A549 (cell line): ENCODE data around the gene GNB1. TPM values are rescaled to one million over a fixed set of nuclear protein-coding genes. Genes with fewer than 3 reads are reported as not detected.

Source experiments
- ATAC-seq, 2 experiments: fragments of 200-7000 bp in 1 of 2; fragments of >200 bp in 1 of 2; cut with Nextera tagmentation in 1 of 2; cut with Tn5 transposase in 1 of 2; 3 replicates each; pipeline versions ENCODE4 v1.8.0 to v1.9.1; 2018 to 2020; ENCODE audit warnings: mild to moderate bottlenecking in 1 of 2, moderate library complexity in 1 of 2
- CTCF ChIA-PET: fragments of 300-600 bp; sonication (Branson Sonifier 250); formaldehyde crosslinking; extraction: SDS; loops from one replicate; lab custom pipeline; 2021; ENCODE audit warnings: antibody characterized with exemption, inconsistent platforms; lab: Yijun Ruan, JAX
- POLR2A ChIA-PET: fragments of 350-600 bp; formaldehyde crosslinking; extraction: SDS; loops from one replicate; lab custom pipeline; 2021; ENCODE audit warnings: antibody characterized with exemption, inconsistent platforms; lab: Yijun Ruan, JAX
- DNase-seq, 2 experiments: peaks; one replicate each; pipeline versions ENCODE4 v3.0.0 to v3.0.0-alpha.2; 2011 to 2016; ENCODE audit warnings: low read depth in 1 of 2, low spot score in 1 of 2
- FAIRE-seq: peaks from 2 replicates; lab custom pipeline; 2011; peaks lifted over from hg19 to GRCh38; lab: Jason Lieb, UNC
- H3K27ac ChIP-seq, 2 experiments: fragments of >200 bp; sonication (Bioruptor Twin); formaldehyde crosslinking; 3 replicates each; pipeline ENCODE4 v1.5.1; 2016 to 2017
- H3K4me1 ChIP-seq: fragments of >200 bp; sonication (Bioruptor Twin); formaldehyde crosslinking; 3 replicates; pipeline ENCODE4 v1.6.1; 2016
- H3K4me2 ChIP-seq: fragments of >200 bp; sonication (Bioruptor Twin); formaldehyde crosslinking; 3 replicates; pipeline ENCODE4 v1.6.1; 2016
- H3K4me3 ChIP-seq: fragments of >200 bp; sonication (Bioruptor Twin); formaldehyde crosslinking; 3 replicates; pipeline ENCODE4 v1.5.1; 2016
- H3K9me3 ChIP-seq: fragments of >200 bp; sonication (Bioruptor Twin); formaldehyde crosslinking; 3 replicates; pipeline ENCODE4 v1.6.1; 2016
- ATOH8 ChIP-seq: fragments of 250-450 bp; sonication (Bioruptor Pico); IDR thresholded peaks from 2 replicates; pipeline ENCODE4 v1.5.0; 2020; ENCODE audit warnings: low read depth, mild to moderate bottlenecking, moderate library complexity
- BCL3 ChIP-seq: fragments of >200 bp; sonication (Bioruptor Twin); formaldehyde crosslinking; IDR thresholded peaks from 3 replicates; pipeline ENCODE4 v1.6.1; 2016
- CBX8 ChIP-seq: fragments of 200-600 bp; sonication (generic); IDR thresholded peaks from 2 replicates; pipeline ENCODE4 v1.6.1; 2016
- CEBPB ChIP-seq, 2 experiments: fragments of >200 bp in 1 of 2; sonication (Bioruptor Twin) in 1 of 2; formaldehyde crosslinking in 1 of 2; IDR thresholded peaks; 2 replicates each; pipeline ENCODE4 v1.6.1; 2012 to 2016
- CHD2 ChIP-seq: fragments of 150-350 bp; IDR thresholded peaks from 2 replicates; pipeline ENCODE4 v1.6.1; 2014; ENCODE audit warnings: low read length; ENCODE audit not compliant: partially characterized antibody
- EHF ChIP-seq: fragments of 250-450 bp; sonication (Bioruptor Pico); IDR thresholded peaks from 2 replicates; pipeline ENCODE4 v1.5.0; 2020; ENCODE audit warnings: mild to moderate bottlenecking
- EHMT2 ChIP-seq: fragments of 200-600 bp; sonication (generic); IDR thresholded peaks from 2 replicates; pipeline ENCODE4 v1.6.1; 2016; ENCODE audit warnings: antibody characterized with exemption, low read depth, mild to moderate bottlenecking, moderate library complexity
- EP300 ChIP-seq, 2 experiments: fragments of >200 bp; sonication (Bioruptor Twin); formaldehyde crosslinking; IDR thresholded peaks; 2 replicates in 1 of 2; 3 replicates in 1 of 2; pipeline ENCODE4 v1.6.1; 2016 to 2017
- GATA3 ChIP-seq: IDR thresholded peaks from 2 replicates; pipeline ENCODE4 v1.6.1; 2012; ENCODE audit warnings: borderline replicate concordance
- HDAC2 ChIP-seq: fragments of 200-600 bp; sonication (generic); IDR thresholded peaks from 2 replicates; pipeline ENCODE4 v1.6.1; 2016
- HMGXB4 ChIP-seq: fragments of 250-450 bp; sonication (Bioruptor Pico); IDR thresholded peaks from 2 replicates; pipeline ENCODE4 v1.5.0; 2021; ENCODE audit warnings: mild to moderate bottlenecking, moderate library complexity, borderline replicate concordance
- JUNB ChIP-seq: fragments of >200 bp; sonication (Bioruptor Twin); formaldehyde crosslinking; IDR thresholded peaks from 2 replicates; pipeline ENCODE4 v1.6.1; 2016
- KDM1A ChIP-seq: fragments of 200-600 bp; sonication (generic); IDR thresholded peaks from 2 replicates; pipeline ENCODE4 v1.6.1; 2016; ENCODE audit warnings: low read depth, mild to moderate bottlenecking
- KDM5A ChIP-seq: fragments of 200-600 bp; sonication (generic); IDR thresholded peaks from 2 replicates; pipeline ENCODE4 v1.6.1; 2016; ENCODE audit warnings: antibody characterized with exemption, mild to moderate bottlenecking
- MAFK ChIP-seq: fragments of 450-650 bp; IDR thresholded peaks from 2 replicates; pipeline ENCODE4 v1.6.1; 2014; ENCODE audit not compliant: partially characterized antibody
- MYC ChIP-seq: IDR thresholded peaks from 2 replicates; pipeline ENCODE4 v1.6.1; 2012; ENCODE audit warnings: mild to moderate bottlenecking, inconsistent platforms, low read length, improper control_type of control experiment, borderline replicate concordance
- NFE2L2 ChIP-seq: fragments of 150-350 bp; conservative IDR thresholded peaks from 2 replicates; pipeline ENCODE4 v1.6.1; 2014; ENCODE audit warnings: low read length
- PBX3 ChIP-seq: IDR thresholded peaks from 2 replicates; pipeline ENCODE4 v1.6.1; 2012
- POLR2AphosphoS2 ChIP-seq: conservative IDR thresholded peaks from 2 replicates; pipeline ENCODE4 v1.6.1; 2012; ENCODE audit warnings: low read length, improper control_type of control experiment, inconsistent platforms
- RARB ChIP-seq: fragments of 250-450 bp; sonication (Bioruptor Pico); IDR thresholded peaks from 2 replicates; pipeline ENCODE4 v1.8.0; 2021; ENCODE audit warnings: mild to moderate bottlenecking, moderate library complexity
- RFX5 ChIP-seq: fragments of 450-650 bp; IDR thresholded peaks from 2 replicates; pipeline ENCODE4 v1.7.1; 2014; ENCODE audit warnings: antibody characterized with exemption, mild to moderate bottlenecking, moderate library complexity
- RNF2 ChIP-seq: fragments of 200-600 bp; sonication (generic); IDR thresholded peaks from 2 replicates; pipeline ENCODE4 v1.6.1; 2016; ENCODE audit warnings: low read depth, mild to moderate bottlenecking, antibody characterized with exemption, moderate library complexity, borderline replicate concordance
- SMC3 ChIP-seq: fragments of >200 bp; sonication (Bioruptor Twin); formaldehyde crosslinking; IDR thresholded peaks from 3 replicates; pipeline ENCODE4 v1.6.1; 2018; ENCODE audit warnings: inconsistent platforms
- ZSCAN20 ChIP-seq: fragments of 250-450 bp; sonication (Bioruptor Pico); IDR thresholded peaks from 2 replicates; pipeline ENCODE4 v1.8.0; 2022; ENCODE audit warnings: mild to moderate bottlenecking, moderate library complexity
- WGBS: methylation state at CpG from one replicate; pipeline ENCODE4 v1.1.6; 2017; ENCODE audit errors: missing lambda C conversion rate; 5-methylcytosine and 5-hydroxymethylcytosine counted together
- polyA plus RNA-seq, 4 experiments: library from polyadenylated mRNA; depleted of rRNA in 3 of 4; stranded (reverse); fragments of >200 nt; fragmentation: RNase III in 1 of 4; extraction: RNeasy Plus Mini Kit Qiagen cat#74134 plus additional on column Dnase treatment in 1 of 4; gene quantifications; 2 replicates in 3 of 4; 3 replicates in 1 of 4; pipeline ENCODE4 v1.2.3, GENCODE V29; 2011 to 2017

The GNB1 gene
- polyA plus RNA-seq, 2 of the 4 experiments (the other 2 are of a cell fraction), result 159 to 270 TPM

GRCh38 chr1:1846386-1846918 is 44.4 kb downstream of the GNB1 start:
- POLR2A ChIA-PET, result no interaction called here
- FAIRE-seq, result no peak
- 94% methylated on average over 5 of the region's 5 CpGs for WGBS
- Histone ChIP-seq H3K27ac (no peak overlapping the region), H3K4me3 (no peak overlapping the region), H3K4me1 (peaks cover 9% of the 10 kb centered on the region; the same call in 1 of the 3 replicates)
- no peak for DNase-seq
- TF ChIP-seq CBX8 (no peak), RARB (CRISPR knock-in tag) (no peak)
- TF ChIP-seq, all 56 proteins: peak for 0
- CTCF ChIA-PET, result interaction anchor here (0.6 to 1.0 kb wide), 3 partner anchors 23 to 888 kb away, joined by 3 read pairs; no protein-coding TSS in a partner anchor
- no peak for ATAC-seq
- no peaks in the 10 kb centered on the region for H3K9me3 ChIP-seq
- no peak overlapping the region for H3K4me2 ChIP-seq

- Histone ChIP-seq H3K4me1 (peaks cover 9% of the 10 kb centered on the region; the same call in 1 of the 3 replicates), H3K27ac (no peak overlapping the region), H3K4me3 (no peak overlapping the region), H3K4me2 (no peak overlapping the region), H3K9me3 (no peaks in the 10 kb centered on the region)
- TF ChIP-seq KDM1A (no peak), POLR2AphosphoS2 (no peak), ZSCAN20 (no peak), RFX5 (no peak), GATA3 (no peak), EP300 (IDR thresholded peaks at IDR 0.05) (no peak), CHD2 (no peak)
- no peak for FAIRE-seq
- CTCF ChIA-PET, result interaction anchor here (0.9 kb wide), 1 partner anchor 11 kb away, joined by 3 read pairs; no protein-coding TSS in a partner anchor
- POLR2A ChIA-PET, result no interaction called here
- no peak for ATAC-seq
- DNase-seq, result no peak
- WGBS, result 89% methylated on average over 11 of the region's 11 CpGs
These were observed 48.3 kb downstream of the GNB1 start for GRCh38 chr1:1842360-1843146.

GRCh38 chr1:1841575-1841995 is 49.3 kb downstream of the GNB1 start:
- ATAC-seq (no peak), FAIRE-seq (no peak), DNase-seq (no peak)
- TF ChIP-seq KDM5A (no peak), NFE2L2 (no peak), EHMT2 (no peak), EHF (CRISPR knock-in tag) (no peak), BCL3 (no peak), SMC3 (no peak), HDAC2 (no peak), MYC (no peak), KDM1A (no peak), MAFK (no peak), HMGXB4 (CRISPR knock-in tag) (no peak), JUNB (no peak), RNF2 (no peak), ATOH8 (CRISPR knock-in tag) (no peak), CEBPB (IDR thresholded peaks at IDR 0.05) (no peak), PBX3 (no peak)
- ChIA-PET POLR2A (no interaction called here), CTCF (interaction anchor here (1.2 kb wide), 1 partner anchor 8 kb away, joined by 3 read pairs; no protein-coding TSS in a partner anchor)
- 87% methylated on average over 3 of the region's 3 CpGs for WGBS
- H3K27ac ChIP-seq, result no peak overlapping the region
- no peak overlapping the region for H3K4me3 ChIP-seq
- H3K9me3 ChIP-seq, result no peaks in the 10 kb centered on the region
- H3K4me1 ChIP-seq, result peaks cover 9% of the 10 kb centered on the region; the same call in 1 of the 3 replicates
- H3K4me2 ChIP-seq, result no peak overlapping the region
